PC-3 (cell line): ENCODE results near the gene GID4. TPM values are rescaled to one million over a fixed set of nuclear protein-coding genes. Genes with fewer than 3 reads are reported as not detected.

ENCODE experiments used
- ATAC-seq: fragments of 200-7000 bp; cut with Tn5 transposase; 2 replicates; pipeline ENCODE4 v1.9.1; 2020; ENCODE audit warnings: mild to moderate bottlenecking, moderate library complexity
- BruUV-seq: library from RNA; stranded (reverse); fragments of 400-500 nt; replicated peaks from 2 replicates; lab custom pipeline; 2021; lab: Mats Ljungman, UMichigan
- CTCF ChIA-PET: fragments of 300-600 bp; sonication (Branson Sonifier 250); formaldehyde crosslinking; loops from one replicate; lab custom pipeline; 2022; ENCODE audit warnings: antibody characterized with exemption; lab: Charles Lee
- POLR2A ChIA-PET: fragments of 300-600 bp; sonication (Branson Sonifier 250); formaldehyde crosslinking; loops from one replicate; lab custom pipeline; 2022; ENCODE audit warnings: antibody characterized with exemption; ENCODE audit not compliant: unreplicated experiment; lab: Charles Lee
- DNase-seq: peaks from one replicate; pipeline ENCODE4 v3.0.0-alpha.2; 2015
- H2AFZ ChIP-seq: fragments of 300-600 bp; sonication (generic); 2 replicates; pipeline ENCODE4 v1.6.0; 2016; ENCODE audit warnings: antibody characterized with exemption, low read length
- H3F3A ChIP-seq: fragments of 300-600 bp; sonication (generic); one replicate; pipeline ENCODE4 v1.6.0; 2017; ENCODE audit warnings: antibody characterized with exemption, low read length, control low read depth, mild to moderate bottlenecking; ENCODE audit not compliant: unreplicated experiment
- H3K27ac ChIP-seq: fragments of 300-600 bp; sonication (generic); 2 replicates; pipeline ENCODE4 v1.5.1; 2016; ENCODE audit warnings: mild to moderate bottlenecking, low read length
- H3K27me3 ChIP-seq: fragments of 300-600 bp; sonication (generic); 2 replicates; pipeline ENCODE4 v1.6.1; 2016; ENCODE audit warnings: low read length, mixed read lengths
- H3K36me3 ChIP-seq: fragments of 300-600 bp; sonication (generic); 2 replicates; pipeline ENCODE4 v1.6.1; 2016; ENCODE audit warnings: low read depth, mixed run types, low read length, mixed read lengths
- H3K4me1 ChIP-seq: fragments of 300-600 bp; sonication (generic); 2 replicates; pipeline ENCODE4 v1.5.1; 2016; ENCODE audit warnings: low read length; ENCODE audit not compliant: insufficient read depth
- H3K4me2 ChIP-seq: fragments of 300-600 bp; sonication (generic); 2 replicates; pipeline ENCODE4 v1.6.0; 2016; ENCODE audit warnings: low read length
- H3K4me3 ChIP-seq: fragments of 300-600 bp; sonication (generic); 2 replicates; pipeline ENCODE4 v1.5.1; 2016; ENCODE audit warnings: mild to moderate bottlenecking, low read length, mixed read lengths
- H3K79me2 ChIP-seq: fragments of 300-600 bp; sonication (generic); 2 replicates; pipeline ENCODE4 v1.6.1; 2017; ENCODE audit warnings: low read length, mixed read lengths
- H3K9ac ChIP-seq: fragments of 300-600 bp; sonication (generic); 2 replicates; pipeline ENCODE4 v1.6.0; 2016; ENCODE audit warnings: mild to moderate bottlenecking, low read length
- H3K9me2 ChIP-seq: fragments of 300-600 bp; sonication (generic); replicated peaks from 2 replicates; pipeline ENCODE4 v1.6.1; 2016; ENCODE audit warnings: mixed run types, low read length, mixed read lengths
- H3K9me3 ChIP-seq: fragments of 300-600 bp; sonication (generic); 2 replicates; pipeline ENCODE4 v1.6.1; 2016; ENCODE audit warnings: low read length, mixed read lengths
- H4K20me1 ChIP-seq: fragments of 300-600 bp; sonication (generic); 2 replicates; pipeline ENCODE4 v1.6.1; 2016; ENCODE audit warnings: low read length, mixed read lengths
- EZH2 ChIP-seq: fragments of 300-600 bp; sonication (generic); IDR thresholded peaks from one replicate; pipeline ENCODE4 v1.6.1; 2017; ENCODE audit warnings: antibody characterized with exemption, mild to moderate bottlenecking, low read length; ENCODE audit not compliant: unreplicated experiment
- EZH2phosphoT487 ChIP-seq: fragments of 300-600 bp; sonication (generic); IDR thresholded peaks from 2 replicates; pipeline ENCODE4 v1.6.1; 2018; ENCODE audit warnings: mild to moderate bottlenecking, antibody characterized with exemption, low read length, borderline replicate concordance
- intact Hi-C: fragments of 100-400 bp; cut with micrococcal nuclease; formaldehyde crosslinking; loops from 2 replicates; pipeline ENCODE4 v1.9.0; 2023
- total RNA-seq: library from RNA; depleted of rRNA; stranded (reverse); fragments of >200 nt; gene quantifications from 2 replicates; pipeline ENCODE4 v1.2.3, GENCODE V29; 2014
- TF ChIP-seq, protein P1 (sequence below): fragments of 300-600 bp; sonication (generic); conservative IDR thresholded peaks from 2 replicates; pipeline ENCODE4 v1.5.1; 2017; ENCODE audit warnings: antibody characterized with exemption, low read depth, mild to moderate bottlenecking, low read length

The GID4 gene
- total RNA-seq, 1 experiment from 2014 or later = 7.3 TPM

DNA sequence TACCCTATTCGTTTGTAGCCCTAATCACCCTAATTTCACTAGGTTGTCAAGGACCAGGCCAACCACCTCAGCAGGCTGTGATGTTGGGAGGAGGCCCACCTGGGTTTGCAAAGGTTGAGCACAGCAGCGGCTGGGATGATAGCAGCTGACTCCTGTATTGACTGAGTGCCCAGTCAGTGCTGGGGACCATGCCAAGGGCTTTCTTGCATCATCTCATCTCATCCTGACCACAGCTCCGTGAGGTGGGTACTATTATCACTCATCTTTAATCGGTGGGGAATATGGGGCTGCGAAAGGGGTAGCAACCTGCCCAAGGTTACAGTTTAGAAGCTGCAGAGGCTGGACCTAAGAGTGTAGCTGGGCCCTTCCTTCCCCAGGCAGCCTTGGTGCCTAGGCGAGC lies 11.9 kb upstream of the GID4 start:
- Histone ChIP-seq H3K9me3 (no peaks in the 10 kb centered on the region), H3K4me2 (no peak overlapping the region), H3K27ac (no peak overlapping the region), H3K4me1 (peaks cover 25% of the 10 kb centered on the region), H4K20me1 (no peaks in the 10 kb centered on the region), H3K9ac (no peak overlapping the region), H2AFZ (no peak overlapping the region), H3K4me3 (no peak overlapping the region), H3K27me3 (no peaks in the 10 kb centered on the region), H3F3A (no peaks in the 10 kb centered on the region), H3K36me3 (peaks cover 10% of the 10 kb centered on the region), H3K79me2 (peaks cover 8% of the 10 kb centered on the region), H3K9me2 (no peaks in the 10 kb centered on the region)
- no peak for TF ChIP-seq EZH2
- TF ChIP-seq, protein P1, sequence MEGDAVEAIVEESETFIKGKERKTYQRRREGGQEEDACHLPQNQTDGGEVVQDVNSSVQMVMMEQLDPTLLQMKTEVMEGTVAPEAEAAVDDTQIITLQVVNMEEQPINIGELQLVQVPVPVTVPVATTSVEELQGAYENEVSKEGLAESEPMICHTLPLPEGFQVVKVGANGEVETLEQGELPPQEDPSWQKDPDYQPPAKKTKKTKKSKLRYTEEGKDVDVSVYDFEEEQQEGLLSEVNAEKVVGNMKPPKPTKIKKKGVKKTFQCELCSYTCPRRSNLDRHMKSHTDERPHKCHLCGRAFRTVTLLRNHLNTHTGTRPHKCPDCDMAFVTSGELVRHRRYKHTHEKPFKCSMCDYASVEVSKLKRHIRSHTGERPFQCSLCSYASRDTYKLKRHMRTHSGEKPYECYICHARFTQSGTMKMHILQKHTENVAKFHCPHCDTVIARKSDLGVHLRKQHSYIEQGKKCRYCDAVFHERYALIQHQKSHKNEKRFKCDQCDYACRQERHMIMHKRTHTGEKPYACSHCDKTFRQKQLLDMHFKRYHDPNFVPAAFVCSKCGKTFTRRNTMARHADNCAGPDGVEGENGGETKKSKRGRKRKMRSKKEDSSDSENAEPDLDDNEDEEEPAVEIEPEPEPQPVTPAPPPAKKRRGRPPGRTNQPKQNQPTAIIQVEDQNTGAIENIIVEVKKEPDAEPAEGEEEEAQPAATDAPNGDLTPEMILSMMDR = no peak
- DNase-seq (no peak), ATAC-seq (no peak)
- POLR2A ChIA-PET = no interaction called here
- intact Hi-C loops = no loop called here
- no TSS peak for BruUV-seq
- CTCF ChIA-PET = no interaction called here

DNA sequence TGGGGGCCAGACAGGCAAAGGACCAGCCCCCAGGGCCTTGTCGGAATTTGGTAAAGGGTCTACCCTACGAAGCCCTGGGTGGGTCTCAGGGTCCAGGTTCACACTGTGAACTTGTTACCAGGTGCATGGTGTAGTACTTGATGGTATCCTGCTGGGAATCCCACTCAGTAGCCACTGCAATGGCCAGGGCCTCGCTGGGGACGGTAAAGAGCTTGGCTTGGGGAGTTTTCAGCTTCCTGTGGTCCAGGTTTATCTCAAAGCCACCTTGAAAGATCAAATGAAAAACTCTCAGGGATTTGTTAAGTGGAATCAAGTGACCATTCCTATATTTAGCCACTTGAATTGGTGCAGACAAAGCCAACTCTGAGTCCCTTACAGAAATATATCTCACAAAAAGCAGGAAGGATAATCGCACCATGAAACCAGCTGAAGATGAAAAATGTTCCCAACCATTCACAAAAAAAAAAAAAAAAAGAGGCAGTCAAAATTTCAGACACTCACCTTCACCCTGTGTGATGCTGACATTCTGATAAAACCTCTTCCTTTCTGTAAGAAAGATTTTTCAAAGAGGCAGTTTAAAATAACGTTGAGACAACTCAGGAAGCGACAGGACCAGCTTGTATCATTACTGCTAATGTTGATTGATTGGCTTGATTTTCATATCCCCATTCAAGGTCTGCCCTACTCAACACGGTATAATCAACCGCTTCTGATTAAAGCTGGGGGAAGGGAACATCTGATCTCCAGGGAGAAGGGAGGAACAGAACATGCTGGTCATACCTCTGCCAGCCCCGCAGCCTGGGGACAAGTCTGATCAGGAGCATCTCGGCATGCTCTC lies 10.9 kb upstream of the GID4 start:
- ATAC-seq (no peak), DNase-seq (no peak)
- no peaks in the 10 kb centered on the region for H3K27me3 ChIP-seq
- H3K4me1 ChIP-seq = peaks cover 36% of the 10 kb centered on the region
- no peak overlapping the region for H3K4me3 ChIP-seq
- no peaks in the 10 kb centered on the region for H3K9me3 ChIP-seq
- TF ChIP-seq EZH2phosphoT487 (no peak), EZH2 (no peak)
- TF ChIP-seq, protein P1 = no peak
- H3F3A ChIP-seq = no peaks in the 10 kb centered on the region
- intact Hi-C loops = no loop called here
- peaks cover 19% of the 10 kb centered on the region for H3K79me2 ChIP-seq
- no peak overlapping the region for H3K27ac ChIP-seq
- H3K9me2 ChIP-seq = no peaks in the 10 kb centered on the region
- H4K20me1 ChIP-seq = no peaks in the 10 kb centered on the region
- CTCF ChIA-PET = interaction anchor here (0.6 kb wide), 1 partner anchor 69 kb away, joined by 6 read pairs; no protein-coding TSS in a partner anchor
- H3K36me3 ChIP-seq = peaks cover 10% of the 10 kb centered on the region
- POLR2A ChIA-PET = no interaction called here
- no TSS peak for BruUV-seq
- no peak overlapping the region for H3K9ac ChIP-seq
- no peak overlapping the region for H3K4me2 ChIP-seq
- no peak overlapping the region for H2AFZ ChIP-seq

DNA sequence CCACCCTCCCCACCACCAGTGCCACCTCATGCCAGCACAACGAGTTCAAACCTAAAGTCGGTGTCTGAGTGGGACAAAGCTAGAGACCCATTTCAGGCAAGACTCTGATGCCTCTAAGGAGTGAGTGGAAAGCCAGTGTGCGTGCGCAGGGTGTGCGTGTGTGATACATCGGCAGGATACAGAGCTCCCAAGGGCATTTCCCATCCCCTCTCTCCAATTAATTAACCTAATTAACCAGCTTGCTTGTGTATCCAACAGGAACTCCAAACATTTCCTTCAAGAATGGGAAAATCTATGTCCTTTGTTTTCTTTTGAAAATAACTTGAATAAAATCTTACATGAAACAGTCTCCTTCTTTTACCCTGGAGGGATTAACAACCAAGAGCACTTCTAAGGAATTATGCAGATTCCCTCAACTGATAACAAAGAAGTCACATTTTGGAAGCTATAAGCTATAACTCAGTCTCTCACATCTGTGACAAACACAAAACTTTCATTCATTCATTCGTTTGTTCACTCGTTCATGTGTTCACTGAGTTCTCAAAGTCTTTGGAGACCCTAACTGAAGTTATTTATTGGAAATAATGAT lies 10.2 kb upstream of the GID4 start:
- peaks cover 10% of the 10 kb centered on the region for H3K36me3 ChIP-seq
- POLR2A ChIA-PET = no interaction called here
- H4K20me1 ChIP-seq = no peaks in the 10 kb centered on the region
- no peaks in the 10 kb centered on the region for H3K27me3 ChIP-seq
- H3K9me2 ChIP-seq = no peaks in the 10 kb centered on the region
- no peaks in the 10 kb centered on the region for H3F3A ChIP-seq
- TF ChIP-seq EZH2 (no peak), EZH2phosphoT487 (no peak)
- TF ChIP-seq, protein P1 = no peak
- H3K4me2 ChIP-seq = no peak overlapping the region
- no peak overlapping the region for H2AFZ ChIP-seq
- no peak overlapping the region for H3K4me3 ChIP-seq
- CTCF ChIA-PET = no interaction called here
- intact Hi-C loops = no loop called here
- no peak for ATAC-seq
- no TSS peak for BruUV-seq
- no peak for DNase-seq
- no peak overlapping the region for H3K9ac ChIP-seq
- H3K79me2 ChIP-seq = peaks cover 26% of the 10 kb centered on the region
- H3K27ac ChIP-seq = no peak overlapping the region
- H3K9me3 ChIP-seq = no peaks in the 10 kb centered on the region
- H3K4me1 ChIP-seq = peaks cover 36% of the 10 kb centered on the region
